Neuronal stem cell (in vitro differentiated cells): ENCODE results near the gene SENP6.
"Not testable (repeated sequence)": the region's sequence is repeated elsewhere in the genome, so short reads cannot be mapped to it uniquely, and the experiment has no call there.

ENCODE experiments used
- DNase-seq: peaks from one replicate; pipeline ENCODE4 v3.0.0-alpha.2; 2013; ENCODE audit warnings: low spot score
- H2AFZ ChIP-seq: one replicate; pipeline ENCODE4 v1.6.1; 2013; ENCODE audit warnings: mild to moderate bottlenecking, low read length, inconsistent platforms
- H2AK5ac ChIP-seq: 2 replicates; pipeline ENCODE4 v1.6.1; 2013; ENCODE audit warnings: low read depth, mild to moderate bottlenecking, inconsistent platforms, low read length, moderate library complexity, mixed read lengths
- H2BK120ac ChIP-seq: 2 replicates; pipeline ENCODE4 v1.6.1; 2013; ENCODE audit warnings: low read depth, mild to moderate bottlenecking, inconsistent platforms, low read length, moderate library complexity, mixed read lengths
- H2BK12ac ChIP-seq: one replicate; pipeline ENCODE4 v1.6.1; 2013; ENCODE audit warnings: low read length, inconsistent platforms
- H2BK15ac ChIP-seq: 2 replicates; pipeline ENCODE4 v1.6.1; 2013; ENCODE audit warnings: mild to moderate bottlenecking, low read length, inconsistent platforms, mixed read lengths
- H2BK5ac ChIP-seq: one replicate; pipeline ENCODE4 v1.6.1; 2013; ENCODE audit warnings: inconsistent platforms, mild to moderate bottlenecking, low read length, moderate library complexity
- H3K14ac ChIP-seq: one replicate; pipeline ENCODE4 v1.6.1; 2013; ENCODE audit warnings: low read length, inconsistent platforms
- H3K18ac ChIP-seq: 2 replicates; pipeline ENCODE4 v1.6.1; 2013; ENCODE audit warnings: low read length, inconsistent platforms
- H3K23ac ChIP-seq: 2 replicates; pipeline ENCODE4 v1.6.1; 2013; ENCODE audit warnings: low read depth, mild to moderate bottlenecking, mixed read lengths, low read length, inconsistent platforms; ENCODE audit not compliant: poor library complexity
- H3K27ac ChIP-seq: replicated peaks from 3 replicates; pipeline ENCODE4 v1.5.1; 2013; ENCODE audit warnings: low read length, inconsistent platforms
- H3K27me3 ChIP-seq, 3 experiments: 2 replicates each; pipeline ENCODE4 v1.6.1; 2013; ENCODE audit warnings: low read length in 3 of 3, mild to moderate bottlenecking in 2 of 3, inconsistent platforms in 1 of 3, low read depth in 1 of 3, mixed read lengths in 1 of 3, moderate library complexity in 1 of 3; ENCODE audit not compliant: control insufficient read depth in 3 of 3, insufficient read depth in 3 of 3
- H3K36me3 ChIP-seq, 2 donors: replicated peaks in 1 of 2; 2 replicates each; pipeline ENCODE4 v1.6.1; 2013; ENCODE audit warnings: low read length in 2 of 2; ENCODE audit not compliant: control insufficient read depth in 2 of 2, insufficient read depth in 2 of 2
- H3K4ac ChIP-seq: 2 replicates; pipeline ENCODE4 v1.6.1; 2013; ENCODE audit warnings: inconsistent platforms, mild to moderate bottlenecking, low read length, moderate library complexity
- H3K4me1 ChIP-seq, 2 donors: 1 replicate in 1 of 2; 2 replicates in 1 of 2; pipeline ENCODE4 v1.6.1; 2013; ENCODE audit warnings: low read length in 2 of 2, low read depth in 1 of 2; ENCODE audit not compliant: control insufficient read depth in 2 of 2, insufficient read depth in 1 of 2
- H3K4me2 ChIP-seq: one replicate; pipeline ENCODE4 v1.6.1; 2013; ENCODE audit warnings: mild to moderate bottlenecking, low read length, inconsistent platforms; ENCODE audit not compliant: insufficient read depth, poor library complexity, severe bottlenecking
- H3K4me3 ChIP-seq, 2 donors: 2 replicates each; pipeline ENCODE4 v1.5.1; 2013; ENCODE audit warnings: low read length in 2 of 2, mild to moderate bottlenecking in 2 of 2, inconsistent platforms in 1 of 2, moderate library complexity in 1 of 2
- H3K79me1 ChIP-seq: one replicate; pipeline ENCODE4 v1.6.1; 2013; ENCODE audit warnings: low read depth, mild to moderate bottlenecking, inconsistent platforms, low read length, moderate library complexity
- H3K9ac ChIP-seq: one replicate; pipeline ENCODE4 v1.6.1; 2013; ENCODE audit warnings: mild to moderate bottlenecking, low read depth, low read length, inconsistent platforms; ENCODE audit not compliant: poor library complexity
- H3K9me3 ChIP-seq, 2 donors: replicated peaks in 1 of 2; 2 replicates each; pipeline versions ENCODE3 to v1.6.1; 2013; ENCODE audit warnings: low read length in 2 of 2, mild to moderate bottlenecking in 2 of 2, inconsistent platforms in 1 of 2, low read depth in 1 of 2, mixed read lengths in 1 of 2, moderate library complexity in 1 of 2; ENCODE audit not compliant: control insufficient read depth in 2 of 2, insufficient read depth in 1 of 2
- H4K8ac ChIP-seq: one replicate; pipeline ENCODE4 v1.6.1; 2013; ENCODE audit warnings: low read depth, mild to moderate bottlenecking, inconsistent platforms, low read length, moderate library complexity
- H4K91ac ChIP-seq: one replicate; pipeline ENCODE4 v1.6.1; 2013; ENCODE audit warnings: low read length, low read depth, mild to moderate bottlenecking, inconsistent platforms; ENCODE audit not compliant: poor library complexity
- WGBS, 2 donors: extraction: QIAGEN DNeasy Blood & Tissue Kit; methylation state at CpG; one replicate each; pipeline ENCODE4 v1.1.7; 2013; ENCODE audit warnings: missing lambda C conversion rate in 2 of 2, mixed read lengths in 1 of 2; ENCODE audit not compliant: insufficient read length in 2 of 2, insufficient replicate concordance in 1 of 2; ENCODE audit errors: extremely low coverage in 2 of 2; 5-methylcytosine and 5-hydroxymethylcytosine counted together

The SENP6 gene

GRCh38 chr6:75566137-75566767 lies 35.4 kb upstream of the SENP6 start:
- WGBS, 2 donors, result no CpG with 5 or more reads among the region's 2 CpGs
- Histone ChIP-seq H3K18ac (no peak overlapping the region), H3K79me1 (no peaks in the 10 kb centered on the region)

GRCh38 chr6:75568100-75568499 lies 33.6 kb upstream of the SENP6 start:
- Histone ChIP-seq H2BK15ac (no peak overlapping the region), H3K14ac (no peak overlapping the region), H3K23ac (no peak overlapping the region), H2AK5ac (no peak overlapping the region), H3K4me1 (no peaks in the 10 kb centered on the region), H3K27me3 (peaks cover 0 to 2% (median 0%) of the 10 kb centered on the region in 3 experiments), H3K4me3 (no peak overlapping the region), H3K9me3 (peaks cover 5 to 8% of the 10 kb centered on the region in 2 donors), H3K4ac (no peak overlapping the region), H3K9ac (no peak overlapping the region), H3K27ac (no peak overlapping the region), H2AFZ (no peak overlapping the region), H2BK120ac (no peak overlapping the region), H3K36me3 (peaks cover 0 to 2% of the 10 kb centered on the region in 2 donors), H3K79me1 (no peaks in the 10 kb centered on the region), H3K4me2 (no peak overlapping the region), H2BK12ac (no peak overlapping the region), H4K8ac (no peak overlapping the region), H3K18ac (no peak overlapping the region), H4K91ac (no peak overlapping the region), H2BK5ac (no peak overlapping the region)
- no peak for DNase-seq
- no CpG with 5 or more reads among the region's 6 CpGs for WGBS, 2 donors

More at GRCh38 chr6:75566137-75566767, 35.4 kb upstream of the SENP6 start:
- H4K8ac ChIP-seq, result no peak overlapping the region
- no peaks in the 10 kb centered on the region for H3K4me1 ChIP-seq
- no peak overlapping the region for H2AK5ac ChIP-seq
- H3K27ac ChIP-seq, result no peak overlapping the region
- no peak overlapping the region for H2BK120ac ChIP-seq
- peaks cover 0 to 2% (median 0%) of the 10 kb centered on the region in 3 experiments for H3K27me3 ChIP-seq
- H3K9ac ChIP-seq, result no peak overlapping the region
- H3K14ac ChIP-seq, result no peak overlapping the region
- peaks cover 0 to 2% of the 10 kb centered on the region in 2 donors for H3K36me3 ChIP-seq
- peaks cover 5 to 8% of the 10 kb centered on the region in 2 donors for H3K9me3 ChIP-seq
- no peak overlapping the region for H3K4me2 ChIP-seq
- H4K91ac ChIP-seq, result no peak overlapping the region
- H2AFZ ChIP-seq, result no peak overlapping the region
- no peak overlapping the region for H3K4ac ChIP-seq
- DNase-seq, result no peak
- no peak overlapping the region for H2BK15ac ChIP-seq
- H3K23ac ChIP-seq, result no peak overlapping the region
- no peak overlapping the region for H2BK5ac ChIP-seq
- no peak overlapping the region for H3K4me3 ChIP-seq
- H2BK12ac ChIP-seq, result no peak overlapping the region

- Histone ChIP-seq H3K9me3 (peaks cover 5 to 8% of the 10 kb centered on the region in 2 donors), H3K4ac (no peak overlapping the region), H2AK5ac (no peak overlapping the region), H3K4me1 (no peaks in the 10 kb centered on the region), H2AFZ (no peak overlapping the region), H3K4me3 (no peak overlapping the region), H3K27ac (no peak overlapping the region), H4K91ac (no peak overlapping the region), H2BK120ac (no peak overlapping the region), H2BK15ac (no peak overlapping the region), H3K79me1 (no peaks in the 10 kb centered on the region), H3K9ac (no peak overlapping the region), H3K27me3 (peaks cover 0 to 2% (median 0%) of the 10 kb centered on the region in 3 experiments), H2BK12ac (no peak overlapping the region), H4K8ac (no peak overlapping the region), H3K36me3 (peaks cover 0 to 2% of the 10 kb centered on the region in 2 donors), H3K14ac (no peak overlapping the region), H3K18ac (no peak overlapping the region), H2BK5ac (no peak overlapping the region), H3K4me2 (no peak overlapping the region), H3K23ac (no peak overlapping the region)
- no peak for DNase-seq
- WGBS, 2 donors, result no CpG with 5 or more reads among the region's 3 CpGs
Observed at GRCh38 chr6:75568965-75569364, 32.7 kb upstream of the SENP6 start.

GRCh38 chr6:75570671-75571070 lies 31.0 kb upstream of the SENP6 start:
- WGBS, 2 donors, result no CpG with 5 or more reads among the region's 6 CpGs
- H3K9ac ChIP-seq, H3K4me1 ChIP-seq: not testable (repeated sequence)

More at GRCh38 chr6:75570671-75571070, 31.0 kb upstream of the SENP6 start:
- H3K14ac ChIP-seq, H3K27me3 ChIP-seq, H3K79me1 ChIP-seq, H2BK15ac ChIP-seq, H3K18ac ChIP-seq, H2BK120ac ChIP-seq, H3K9me3 ChIP-seq, H2AK5ac ChIP-seq, H3K27ac ChIP-seq, H4K8ac ChIP-seq, H3K4me2 ChIP-seq, H3K36me3 ChIP-seq, DNase-seq, H2BK12ac ChIP-seq, H4K91ac ChIP-seq, H3K4me3 ChIP-seq, H2AFZ ChIP-seq, H3K23ac ChIP-seq, H2BK5ac ChIP-seq, H3K4ac ChIP-seq: not testable (repeated sequence)
